ENCODE measurements around the gene ENOX2. TPM values are rescaled to one million over a fixed set of nuclear protein-coding genes. Genes with fewer than 3 reads are reported as not detected.

Gene ENOX2
- total and polyA plus RNA-seq, 2 donors: 7.4 to 7.8 TPM

DNA sequence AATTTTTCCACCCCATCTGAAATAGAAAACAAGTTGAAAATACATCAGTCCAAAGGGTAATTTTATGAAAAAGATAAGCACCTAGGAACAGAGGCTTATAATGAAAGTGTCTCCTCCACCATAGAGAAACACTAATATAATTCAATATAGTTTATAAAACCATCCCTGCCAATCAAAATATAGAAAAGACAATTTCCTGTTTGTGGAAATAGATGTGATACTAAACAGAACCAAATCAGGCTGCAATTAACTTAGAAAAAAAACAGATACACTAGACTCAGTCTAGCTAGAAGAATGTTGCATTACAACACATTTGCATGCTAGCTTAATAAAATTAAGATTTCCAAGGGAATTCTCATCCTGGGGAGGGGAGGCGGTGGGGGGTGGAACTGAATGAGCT lies 68.2 kb downstream of the ENOX2 start:
- Histone ChIP-seq H3K9me3 (ENCODE audit: control insufficient read depth in 2 of 2, insufficient read depth in 1 of 2, low read length in 1 of 2) (no peaks in the 10 kb centered on the region), H3K27ac (ENCODE audit: low read depth in 1 of 2, low read length in 1 of 2) (no peak overlapping the region), H3K4me1 (ENCODE audit: control insufficient read depth in 2 of 2, insufficient read depth in 2 of 2, low read length in 2 of 2) (no peaks in the 10 kb centered on the region), H3K4me3 (ENCODE audit: low read length in 2 of 2) (no peak overlapping the region), H3K36me3 (ENCODE audit: control insufficient read depth in 2 of 2, insufficient read depth in 2 of 2, low read length in 1 of 2) (no peaks in the 10 kb centered on the region), H3K27me3 (ENCODE audit: control insufficient read depth in 2 of 2, insufficient read depth in 1 of 2, low read length in 1 of 2) (no peaks in the 10 kb centered on the region)
- WGBS: 100% methylated on average over 1 of the region's 1 CpG
- no peak for DNase-seq (ENCODE audit: low read depth in 6 of 9, low spot score in 9 of 9)

DNA sequence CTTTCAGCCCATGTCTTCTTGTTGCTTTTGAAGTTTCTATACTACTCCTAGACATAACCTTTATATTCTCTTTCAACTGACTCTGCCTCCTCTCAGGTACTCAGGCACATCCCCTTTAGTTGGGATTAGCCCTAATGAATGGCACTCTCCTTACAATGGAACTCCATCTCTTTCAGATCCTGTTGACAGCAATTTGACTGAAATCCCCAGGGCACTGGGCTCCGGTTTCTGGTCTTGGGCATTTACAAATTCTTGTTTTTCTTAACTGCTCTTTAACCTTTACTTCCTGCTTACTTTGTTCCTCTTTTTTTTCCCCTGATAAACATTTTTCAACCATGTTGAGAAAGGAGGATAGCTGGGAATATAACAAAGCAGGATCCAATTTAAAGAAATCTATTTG lies 68.9 kb downstream of the ENOX2 start:
- Histone ChIP-seq H3K4me3 (ENCODE audit: low read length in 2 of 2) (no peak overlapping the region), H3K4me1 (ENCODE audit: control insufficient read depth in 2 of 2, insufficient read depth in 2 of 2, low read length in 2 of 2) (no peaks in the 10 kb centered on the region), H3K27ac (ENCODE audit: low read depth in 1 of 2, low read length in 1 of 2) (no peak overlapping the region), H3K9me3 (ENCODE audit: control insufficient read depth in 2 of 2, insufficient read depth in 1 of 2, low read length in 1 of 2) (no peaks in the 10 kb centered on the region), H3K36me3 (ENCODE audit: control insufficient read depth in 2 of 2, insufficient read depth in 2 of 2, low read length in 1 of 2) (no peaks in the 10 kb centered on the region), H3K27me3 (ENCODE audit: control insufficient read depth in 2 of 2, insufficient read depth in 1 of 2, low read length in 1 of 2) (no peaks in the 10 kb centered on the region)
- WGBS: 66% methylated on average over 1 of the region's 1 CpG
- DNase-seq (ENCODE audit: low read depth in 6 of 9, low spot score in 9 of 9): no peak

DNA sequence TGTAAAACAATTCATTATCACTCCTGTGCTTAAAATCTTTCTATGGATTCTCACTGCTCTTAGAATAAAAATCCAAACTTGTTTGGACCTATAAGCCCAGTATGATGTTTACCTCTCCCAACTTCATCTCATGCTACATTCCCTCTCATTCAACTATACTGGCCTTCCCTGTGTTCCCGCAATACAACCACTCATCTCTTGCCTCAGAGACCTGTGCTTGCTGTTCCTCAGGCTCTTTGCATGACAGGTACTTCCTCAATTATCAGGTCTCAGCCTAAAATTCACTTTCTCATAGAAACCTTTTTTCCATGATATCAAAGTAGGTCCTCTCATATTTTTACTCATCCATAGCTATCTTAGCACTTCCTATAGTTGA lies 71.7 kb downstream of the ENOX2 start:
- Histone ChIP-seq H3K27me3 (ENCODE audit: control insufficient read depth in 2 of 2, insufficient read depth in 1 of 2, low read length in 1 of 2) (no peaks in the 10 kb centered on the region), H3K9me3 (ENCODE audit: control insufficient read depth in 2 of 2, insufficient read depth in 1 of 2, low read length in 1 of 2) (no peaks in the 10 kb centered on the region), H3K27ac (ENCODE audit: low read depth in 1 of 2, low read length in 1 of 2) (no peak overlapping the region), H3K4me3 (ENCODE audit: low read length in 2 of 2) (no peak overlapping the region), H3K36me3 (ENCODE audit: control insufficient read depth in 2 of 2, insufficient read depth in 2 of 2, low read length in 1 of 2) (no peaks in the 10 kb centered on the region), H3K4me1 (ENCODE audit: control insufficient read depth in 2 of 2, insufficient read depth in 2 of 2, low read length in 2 of 2) (no peaks in the 10 kb centered on the region)
- 97% methylated on average over 1 of the region's 1 CpG for WGBS
- no peak for DNase-seq (ENCODE audit: low read depth in 6 of 9, low spot score in 9 of 9)

DNA sequence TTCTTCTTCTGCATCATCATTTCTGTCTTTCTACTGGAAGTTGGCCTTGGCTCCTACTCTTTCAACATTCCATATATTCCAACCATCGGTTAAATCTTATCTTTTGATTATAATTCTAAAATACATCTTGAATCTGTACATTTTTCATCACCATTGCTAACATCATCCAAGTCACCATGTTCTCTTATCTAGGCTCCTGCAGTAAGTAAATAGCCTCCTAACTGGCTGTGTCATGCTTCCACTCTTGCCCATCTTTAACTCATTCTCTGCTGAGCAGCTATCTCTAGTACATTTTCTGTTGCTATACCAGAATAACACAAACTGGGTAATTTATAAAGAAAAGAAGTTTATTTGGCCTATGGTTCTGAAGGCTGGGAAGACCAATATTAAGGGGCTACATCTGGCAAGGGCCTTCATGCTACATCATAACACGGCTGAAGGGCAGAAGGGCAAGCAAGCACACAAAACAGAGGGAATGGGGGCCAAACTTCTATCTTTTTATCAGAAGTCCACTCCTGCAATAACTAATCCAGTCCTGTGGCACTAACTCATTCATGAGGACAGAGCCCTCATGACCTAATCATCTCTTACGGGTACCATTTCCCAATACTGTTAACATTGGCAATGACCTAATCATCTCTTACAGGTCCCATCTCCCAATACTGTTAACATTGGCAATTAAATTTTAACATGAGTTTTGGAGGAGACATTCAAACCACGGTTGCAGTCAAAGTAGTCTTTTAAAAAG lies 72.2 kb downstream of the ENOX2 start:
- H3K27ac ChIP-seq (ENCODE audit: low read depth in 1 of 2, low read length in 1 of 2): no peak overlapping the region
- no peaks in the 10 kb centered on the region for H3K9me3 ChIP-seq (ENCODE audit: control insufficient read depth in 2 of 2, insufficient read depth in 1 of 2, low read length in 1 of 2)
- no peaks in the 10 kb centered on the region for H3K4me1 ChIP-seq (ENCODE audit: control insufficient read depth in 2 of 2, insufficient read depth in 2 of 2, low read length in 2 of 2)
- no peak overlapping the region for H3K4me3 ChIP-seq (ENCODE audit: low read length in 2 of 2)
- H3K36me3 ChIP-seq (ENCODE audit: control insufficient read depth in 2 of 2, insufficient read depth in 2 of 2, low read length in 1 of 2): no peaks in the 10 kb centered on the region
- no peak for DNase-seq (ENCODE audit: low read depth in 6 of 9, low spot score in 9 of 9)
- no peaks in the 10 kb centered on the region for H3K27me3 ChIP-seq (ENCODE audit: control insufficient read depth in 2 of 2, insufficient read depth in 1 of 2, low read length in 1 of 2)
- over 99% methylated on average over 4 of the region's 4 CpGs for WGBS

DNA sequence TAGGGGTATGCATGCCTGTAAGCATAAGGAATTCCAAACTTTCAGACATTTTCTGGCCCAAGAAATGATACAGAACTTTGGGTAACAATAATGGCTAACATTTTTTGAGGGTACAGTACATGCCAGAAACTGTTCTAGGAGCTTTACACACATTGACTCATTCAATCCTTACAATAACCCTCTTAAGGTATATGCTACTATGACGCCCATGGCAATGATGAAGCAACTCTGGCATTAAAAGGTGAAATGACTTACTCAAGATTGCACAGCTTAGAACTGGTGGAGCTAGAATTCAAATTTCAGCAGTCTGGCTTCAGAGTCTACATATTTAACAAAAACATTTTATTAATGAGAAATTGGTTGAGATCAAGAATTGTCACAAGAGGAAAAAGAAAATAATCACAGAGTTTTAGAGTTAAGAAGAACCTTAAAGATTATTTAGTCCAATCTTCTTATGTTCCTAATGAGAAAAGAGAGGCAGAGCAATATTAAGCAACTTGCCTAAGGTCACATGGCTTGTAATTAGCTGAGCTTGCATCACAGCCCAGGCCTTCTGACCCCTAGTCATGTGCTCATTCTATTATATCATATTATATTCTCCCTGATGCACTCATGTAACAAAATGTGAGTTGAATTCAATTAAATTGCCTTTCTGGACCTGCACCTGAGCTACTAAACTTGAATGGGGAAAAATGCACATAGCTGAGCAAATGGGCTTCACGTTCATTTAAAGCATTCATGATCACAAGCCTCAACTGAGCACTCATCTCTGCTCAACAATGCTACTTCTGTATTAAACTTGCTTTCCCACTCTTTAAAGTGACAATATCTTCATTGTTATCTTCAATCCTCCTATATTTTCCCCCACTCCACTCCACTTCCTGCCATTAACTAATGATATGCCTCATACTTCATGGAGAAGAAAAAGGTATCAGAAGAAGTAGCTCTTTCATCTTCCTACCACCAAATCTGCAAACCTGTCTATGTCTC lies 73.2 kb downstream of the ENOX2 start:
- no peaks in the 10 kb centered on the region for H3K27me3 ChIP-seq (ENCODE audit: control insufficient read depth in 2 of 2, insufficient read depth in 1 of 2, low read length in 1 of 2)
- no peaks in the 10 kb centered on the region for H3K4me1 ChIP-seq (ENCODE audit: control insufficient read depth in 2 of 2, insufficient read depth in 2 of 2, low read length in 2 of 2)
- no peak overlapping the region for H3K4me3 ChIP-seq (ENCODE audit: low read length in 2 of 2)
- H3K36me3 ChIP-seq (ENCODE audit: control insufficient read depth in 2 of 2, insufficient read depth in 2 of 2, low read length in 1 of 2): no peaks in the 10 kb centered on the region
- H3K27ac ChIP-seq (ENCODE audit: low read depth in 1 of 2, low read length in 1 of 2): no peak overlapping the region
- H3K9me3 ChIP-seq (ENCODE audit: control insufficient read depth in 2 of 2, insufficient read depth in 1 of 2, low read length in 1 of 2): no peaks in the 10 kb centered on the region
- no peak for DNase-seq (ENCODE audit: low read depth in 6 of 9, low spot score in 9 of 9)
- WGBS: 98% methylated on average over 2 of the region's 2 CpGs

DNA sequence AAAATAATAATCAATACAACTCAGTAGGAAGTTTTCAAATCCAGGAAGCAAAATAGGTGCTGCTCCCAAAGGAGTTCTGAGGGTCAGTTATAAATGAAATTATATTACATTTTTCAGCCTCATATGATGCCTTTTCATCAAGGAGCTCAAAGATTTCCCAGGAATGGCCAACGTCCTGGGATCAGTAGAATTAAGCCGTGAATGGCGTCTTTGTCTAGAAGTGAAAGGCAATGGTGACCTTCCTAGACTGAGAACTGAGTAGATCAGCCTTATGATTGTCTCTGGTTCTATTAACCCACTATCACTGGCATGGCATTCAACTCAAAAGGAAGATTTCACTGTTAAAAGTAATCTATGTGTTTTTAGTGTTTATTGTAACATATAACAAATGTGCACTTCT lies 74.4 kb downstream of the ENOX2 start:
- DNase-seq (ENCODE audit: low read depth in 6 of 9, low spot score in 9 of 9): no peak
- Histone ChIP-seq H3K36me3 (ENCODE audit: control insufficient read depth in 2 of 2, insufficient read depth in 2 of 2, low read length in 1 of 2) (no peaks in the 10 kb centered on the region), H3K4me3 (ENCODE audit: low read length in 2 of 2) (no peak overlapping the region), H3K27me3 (ENCODE audit: control insufficient read depth in 2 of 2, insufficient read depth in 1 of 2, low read length in 1 of 2) (no peaks in the 10 kb centered on the region), H3K9me3 (ENCODE audit: control insufficient read depth in 2 of 2, insufficient read depth in 1 of 2, low read length in 1 of 2) (no peaks in the 10 kb centered on the region), H3K27ac (ENCODE audit: low read depth in 1 of 2, low read length in 1 of 2) (no peak overlapping the region), H3K4me1 (ENCODE audit: control insufficient read depth in 2 of 2, insufficient read depth in 2 of 2, low read length in 2 of 2) (no peaks in the 10 kb centered on the region)
- WGBS: 98% methylated on average over 3 of the region's 3 CpGs

DNA sequence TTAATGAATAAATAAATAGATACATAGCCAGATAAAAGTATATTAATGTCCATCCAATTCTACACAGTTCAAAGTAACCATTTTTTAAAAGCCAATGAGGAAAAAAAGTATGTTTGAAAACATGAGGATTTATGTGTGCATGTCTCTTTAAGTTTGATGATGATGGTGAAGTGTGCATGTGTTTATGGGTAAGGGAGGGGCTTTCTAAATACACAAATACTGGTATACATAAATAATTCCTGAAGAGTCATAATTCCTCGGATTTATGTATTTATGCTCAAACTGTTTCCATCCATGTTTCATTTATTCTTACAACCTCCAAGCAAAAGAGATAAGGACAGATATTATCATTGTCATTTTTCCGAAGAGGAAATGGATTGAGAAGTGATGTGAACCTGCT lies 75.4 kb downstream of the ENOX2 start:
- over 99% methylated on average over 2 of the region's 2 CpGs for WGBS
- Histone ChIP-seq H3K36me3 (ENCODE audit: control insufficient read depth in 2 of 2, insufficient read depth in 2 of 2, low read length in 1 of 2) (no peaks in the 10 kb centered on the region), H3K27me3 (ENCODE audit: control insufficient read depth in 2 of 2, insufficient read depth in 1 of 2, low read length in 1 of 2) (no peaks in the 10 kb centered on the region), H3K4me1 (ENCODE audit: control insufficient read depth in 2 of 2, insufficient read depth in 2 of 2, low read length in 2 of 2) (no peaks in the 10 kb centered on the region), H3K27ac (ENCODE audit: low read depth in 1 of 2, low read length in 1 of 2) (no peak overlapping the region), H3K4me3 (ENCODE audit: low read length in 2 of 2) (no peak overlapping the region), H3K9me3 (ENCODE audit: control insufficient read depth in 2 of 2, insufficient read depth in 1 of 2, low read length in 1 of 2) (no peaks in the 10 kb centered on the region)
- no peak for DNase-seq (ENCODE audit: low read depth in 6 of 9, low spot score in 9 of 9)

DNA sequence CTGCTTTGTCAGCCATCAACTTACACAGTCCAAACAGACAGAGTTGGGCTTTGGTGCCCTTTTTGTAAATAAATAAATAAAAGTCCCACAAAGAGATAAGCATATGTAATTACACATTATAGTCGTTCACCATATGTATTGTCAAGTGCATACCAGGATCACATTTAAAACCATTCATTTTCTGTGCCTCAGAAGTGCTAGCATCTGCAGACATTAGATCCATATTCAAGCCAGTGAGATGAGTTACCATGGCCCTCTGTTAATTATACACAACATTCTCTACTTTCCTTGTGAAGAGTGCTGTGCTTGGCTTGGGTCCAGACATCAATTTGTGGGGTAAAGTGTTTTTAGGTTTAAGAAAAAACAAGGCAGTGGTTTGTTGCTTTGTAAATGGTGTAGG lies 76.8 kb downstream of the ENOX2 start:
- no peak for DNase-seq (ENCODE audit: low read depth in 6 of 9, low spot score in 9 of 9)
- no peak overlapping the region for H3K27ac ChIP-seq (ENCODE audit: low read depth in 1 of 2, low read length in 1 of 2)
- no peaks in the 10 kb centered on the region for H3K9me3 ChIP-seq (ENCODE audit: control insufficient read depth in 2 of 2, insufficient read depth in 1 of 2, low read length in 1 of 2)
- H3K4me3 ChIP-seq (ENCODE audit: low read length in 2 of 2): no peak overlapping the region
- WGBS: 98% methylated on average over 1 of the region's 1 CpG
- no peaks in the 10 kb centered on the region for H3K27me3 ChIP-seq (ENCODE audit: control insufficient read depth in 2 of 2, insufficient read depth in 1 of 2, low read length in 1 of 2)
- H3K4me1 ChIP-seq (ENCODE audit: control insufficient read depth in 2 of 2, insufficient read depth in 2 of 2, low read length in 2 of 2): no peaks in the 10 kb centered on the region
- H3K36me3 ChIP-seq (ENCODE audit: control insufficient read depth in 2 of 2, insufficient read depth in 2 of 2, low read length in 1 of 2): no peaks in the 10 kb centered on the region

DNA sequence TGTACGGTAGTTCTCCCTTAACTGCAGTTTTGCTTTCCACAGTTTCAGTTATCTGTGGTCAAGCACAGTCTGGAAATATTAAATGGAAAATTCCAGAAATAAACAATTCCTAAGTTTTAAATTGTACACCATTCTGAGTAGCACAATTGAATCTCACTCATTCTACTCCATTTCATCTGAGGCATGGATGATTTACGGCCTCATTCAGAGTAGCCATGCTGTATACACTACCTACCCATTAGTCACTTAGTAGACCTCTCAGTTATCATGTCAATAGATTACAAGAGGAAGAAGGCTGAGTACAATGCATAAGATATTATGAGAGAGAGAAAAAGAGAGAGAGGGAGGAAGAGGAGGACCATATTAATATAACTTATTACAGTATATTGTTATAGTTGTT lies 77.5 kb downstream of the ENOX2 start:
- H3K36me3 ChIP-seq (ENCODE audit: control insufficient read depth in 2 of 2, insufficient read depth in 2 of 2, low read length in 1 of 2): no peaks in the 10 kb centered on the region
- H3K27me3 ChIP-seq (ENCODE audit: control insufficient read depth in 2 of 2, insufficient read depth in 1 of 2, low read length in 1 of 2): no peaks in the 10 kb centered on the region
- H3K9me3 ChIP-seq (ENCODE audit: control insufficient read depth in 2 of 2, insufficient read depth in 1 of 2, low read length in 1 of 2): no peaks in the 10 kb centered on the region
- no peaks in the 10 kb centered on the region for H3K4me1 ChIP-seq (ENCODE audit: control insufficient read depth in 2 of 2, insufficient read depth in 2 of 2, low read length in 2 of 2)
- H3K4me3 ChIP-seq (ENCODE audit: low read length in 2 of 2): no peak overlapping the region
- 100% methylated on average over 2 of the region's 2 CpGs for WGBS
- DNase-seq (ENCODE audit: low read depth in 6 of 9, low spot score in 9 of 9): no peak
- no peak overlapping the region for H3K27ac ChIP-seq (ENCODE audit: low read depth in 1 of 2, low read length in 1 of 2)

Measured in thymus (tissue), 11 donors.